Left ventricle myocardium inferior (tissue), 1 donor: ENCODE results near the gene CCL4. TPM values are rescaled to one million over a fixed set of nuclear protein-coding genes. Genes with fewer than 3 reads are reported as not detected.
"Not testable (repeated sequence)": the region's sequence is repeated elsewhere in the genome, so short reads cannot be mapped to it uniquely, and the experiment has no call there.

Experiments
- DNase-seq: peaks from one replicate; pipeline ENCODE4 v3.0.0-alpha.2; 2020
- H3K27ac ChIP-seq: fragments of 200-600 bp; replicated peaks from 2 replicates; pipeline ENCODE4 v1.8.0; 2021
- H3K27me3 ChIP-seq: fragments of 200-600 bp; 2 replicates; pipeline ENCODE4 v1.8.0; 2021; ENCODE audit warnings: low read depth
- H3K36me3 ChIP-seq: fragments of 200-600 bp; 2 replicates; pipeline ENCODE4 v1.8.0; 2021
- H3K4me1 ChIP-seq: fragments of 200-600 bp; 2 replicates; pipeline ENCODE4 v1.8.0; 2021
- H3K4me3 ChIP-seq: fragments of 200-600 bp; 2 replicates; pipeline ENCODE4 v1.8.0; 2021; ENCODE audit warnings: mild to moderate bottlenecking, moderate library complexity
- H3K9me3 ChIP-seq: fragments of 200-600 bp; replicated peaks from 2 replicates; pipeline ENCODE4 v1.8.0; 2021
- CTCF ChIP-seq: fragments of 200-600 bp; IDR thresholded peaks from 2 replicates; pipeline ENCODE4 v1.8.0; 2021; ENCODE audit warnings: antibody characterized with exemption, mild to moderate bottlenecking, borderline replicate concordance
- intact Hi-C: fragments of 100-400 bp; cut with micrococcal nuclease; formaldehyde crosslinking; loops from one replicate; pipeline ENCODE4 v1.11.0; 2022
- total RNA-seq: library from RNA; stranded (reverse); fragmentation: NEBNext Ultra II Directional; extraction: Animal tissue kit (Norgen Biotek cat#: 25700); gene quantifications from one replicate; pipeline ENCODE4 v1.2.1, GENCODE V29; 2021
- donor health status: DM: no; HTN: yes; CAD: no; lungs with severe emphysema.

The CCL4 gene
- total RNA-seq, 1 donor from 2014 or later: 0.91 TPM

- Histone ChIP-seq H3K27me3 (peaks cover 30% of the 10 kb centered on the region), H3K4me3 (no peak overlapping the region), H3K36me3 (no peaks in the 10 kb centered on the region), H3K4me1 (no peaks in the 10 kb centered on the region), H3K27ac (no peak overlapping the region), H3K9me3 (no peaks in the 10 kb centered on the region)
- DNase-seq: no peak
- intact Hi-C loops: no loop called here
- TF ChIP-seq CTCF: no peak
Measured at GRCh38 chr17:36086791-36087190, 16.8 kb upstream of the CCL4 start.

- intact Hi-C loops, H3K9me3 ChIP-seq, H3K4me1 ChIP-seq, DNase-seq, H3K4me3 ChIP-seq, H3K27ac ChIP-seq, H3K36me3 ChIP-seq: not testable (repeated sequence)
- H3K27me3 ChIP-seq: peaks cover 37% of the 10 kb centered on the region
Measured at GRCh38 chr17:36087471-36087870, 16.2 kb upstream of the CCL4 start.

GRCh38 chr17:36087897-36088572, 15.6 kb upstream of the CCL4 start:
- intact Hi-C loops, DNase-seq, H3K9me3 ChIP-seq, H3K27ac ChIP-seq, H3K4me1 ChIP-seq, H3K4me3 ChIP-seq, H3K36me3 ChIP-seq: not testable (repeated sequence)
- H3K27me3 ChIP-seq: peaks cover 40% of the 10 kb centered on the region

GRCh38 chr17:36088670-36089338, 14.8 kb upstream of the CCL4 start:
- TF ChIP-seq CTCF: no peak
- Histone ChIP-seq H3K36me3 (no peaks in the 10 kb centered on the region), H3K27ac (no peak overlapping the region), H3K9me3 (no peaks in the 10 kb centered on the region), H3K4me1 (no peaks in the 10 kb centered on the region), H3K27me3 (peaks cover 40% of the 10 kb centered on the region), H3K4me3 (no peak overlapping the region)
- DNase-seq: no peak
- intact Hi-C loops: no loop called here

- intact Hi-C loops: no loop called here
- no peak for DNase-seq
- Histone ChIP-seq H3K36me3 (no peaks in the 10 kb centered on the region), H3K27ac (no peak overlapping the region), H3K27me3 (peaks cover 40% of the 10 kb centered on the region), H3K4me3 (no peak overlapping the region), H3K4me1 (no peaks in the 10 kb centered on the region), H3K9me3 (no peaks in the 10 kb centered on the region)
- TF ChIP-seq CTCF: no peak
Measured at GRCh38 chr17:36089339-36089865, 14.2 kb upstream of the CCL4 start.

- no peak for TF ChIP-seq CTCF
- Histone ChIP-seq H3K4me1 (no peaks in the 10 kb centered on the region), H3K27me3 (peaks cover 40% of the 10 kb centered on the region), H3K36me3 (no peaks in the 10 kb centered on the region), H3K27ac (no peak within 1 kb of the TSS), H3K4me3 (no peak within 1 kb of the TSS), H3K9me3 (no peaks in the 10 kb centered on the region)
- no peak for DNase-seq
- intact Hi-C loops: loop anchor here (10.0 kb wide), 1 partner anchor 45 kb away; no protein-coding TSS in a partner anchor
Measured at GRCh38 chr17:36089888-36090836, 13.5 kb upstream of the CCL4 start, which contains the start of gene CCL3. Gene CCL3, minus strand, starts transcription at chr17:36090143. Its CDS starts 85 bp downstream, at chr17:36090058.
